ENCODE data around the gene PCSK1N.

- TF ChIP-seq EZH2 (IDR thresholded peaks at IDR 0.05) (no peak), POLR2AphosphoS5 (IDR thresholded peaks at IDR 0.05; ENCODE audit: borderline replicate concordance, low read depth, low read length) (no peak)
These were observed 28.8 kb upstream of the PCSK1N start for GRCh38 chrX:48864210-48864609.

Data from SK-N-MC (cell line).